ENCODE results near the gene SATB2.

The SATB2 gene

GRCh38 chr2:199315299-199316179 lies 142.2 kb downstream of the SATB2 start:
- H3K79me2 ChIP-seq (ENCODE audit: control insufficient read depth, low read length): no peaks in the 10 kb centered on the region
- H3K4me1 ChIP-seq (ENCODE audit: control insufficient read depth, low read length): no peaks in the 10 kb centered on the region
- no peak for TF ChIP-seq CTCF (IDR thresholded peaks at IDR 0.05; ENCODE audit: low read depth, low read length, poor library complexity, severe bottlenecking)
- no peak for TF ChIP-seq EZH2phosphoT487 (IDR thresholded peaks at IDR 0.05; ENCODE audit: borderline replicate concordance, low read length)
- no peaks in the 10 kb centered on the region for H3K9me3 ChIP-seq (ENCODE audit: control insufficient read depth, insufficient read depth, low read length)
- no peak overlapping the region for H3K4me2 ChIP-seq (ENCODE audit: low read length)
- H3K4me3 ChIP-seq (ENCODE audit: low read length): no peak overlapping the region
- no peaks in the 10 kb centered on the region for H3K9me2 ChIP-seq (replicated peaks; ENCODE audit: control insufficient read depth, low read length)
- H3K27me3 ChIP-seq (ENCODE audit: control insufficient read depth, low read length): no peaks in the 10 kb centered on the region
- no peaks in the 10 kb centered on the region for H3F3A ChIP-seq (ENCODE audit: control insufficient read depth, insufficient read depth)
- no peaks in the 10 kb centered on the region for H4K20me1 ChIP-seq (ENCODE audit: control insufficient read depth, insufficient read depth, low read depth, low read length)
- H3K36me3 ChIP-seq (ENCODE audit: control insufficient read depth, low read length): peaks cover 3% of the 10 kb centered on the region; the same call in 1 of the 2 replicates
- no peak overlapping the region for H3K27ac ChIP-seq (ENCODE audit: low read depth, low read length)

- TF ChIP-seq CTCF (IDR thresholded peaks at IDR 0.05; ENCODE audit: low read depth, low read length, poor library complexity, severe bottlenecking): no peak
- no peak for TF ChIP-seq EZH2phosphoT487 (IDR thresholded peaks at IDR 0.05; ENCODE audit: borderline replicate concordance, low read length)
- Histone ChIP-seq H3K9me2 (replicated peaks; ENCODE audit: control insufficient read depth, low read length) (no peaks in the 10 kb centered on the region), H3K27me3 (ENCODE audit: control insufficient read depth, low read length) (no peaks in the 10 kb centered on the region), H3K36me3 (ENCODE audit: control insufficient read depth, low read length) (peaks cover 12% of the 10 kb centered on the region; the same call in 1 of the 2 replicates), H3K79me2 (ENCODE audit: control insufficient read depth, low read length) (no peaks in the 10 kb centered on the region), H3K27ac (ENCODE audit: low read depth, low read length) (no peak overlapping the region), H3K4me1 (ENCODE audit: control insufficient read depth, low read length) (no peaks in the 10 kb centered on the region), H4K20me1 (ENCODE audit: control insufficient read depth, insufficient read depth, low read depth, low read length) (no peaks in the 10 kb centered on the region), H3K4me3 (ENCODE audit: low read length) (no peak overlapping the region), H3K9me3 (ENCODE audit: control insufficient read depth, insufficient read depth, low read length) (no peaks in the 10 kb centered on the region), H3K4me2 (ENCODE audit: low read length) (no peak overlapping the region), H3F3A (ENCODE audit: control insufficient read depth, insufficient read depth) (no peaks in the 10 kb centered on the region)
Observed at GRCh38 chr2:199312931-199313330, 144.8 kb downstream of the SATB2 start.

- Histone ChIP-seq H3K4me3 (ENCODE audit: low read length) (no peak overlapping the region), H4K20me1 (ENCODE audit: control insufficient read depth, insufficient read depth, low read depth, low read length) (no peaks in the 10 kb centered on the region), H3K27me3 (ENCODE audit: control insufficient read depth, low read length) (no peaks in the 10 kb centered on the region), H3K4me2 (ENCODE audit: low read length) (no peak overlapping the region), H3K36me3 (ENCODE audit: control insufficient read depth, low read length) (peaks cover 12% of the 10 kb centered on the region; the same call in 1 of the 2 replicates), H3K9me3 (ENCODE audit: control insufficient read depth, insufficient read depth, low read length) (no peaks in the 10 kb centered on the region), H3K9me2 (replicated peaks; ENCODE audit: control insufficient read depth, low read length) (no peaks in the 10 kb centered on the region), H3K4me1 (ENCODE audit: control insufficient read depth, low read length) (no peaks in the 10 kb centered on the region), H3F3A (ENCODE audit: control insufficient read depth, insufficient read depth) (no peaks in the 10 kb centered on the region), H3K79me2 (ENCODE audit: control insufficient read depth, low read length) (no peaks in the 10 kb centered on the region), H3K27ac (ENCODE audit: low read depth, low read length) (no peak overlapping the region)
- TF ChIP-seq EZH2phosphoT487 (IDR thresholded peaks at IDR 0.05; ENCODE audit: borderline replicate concordance, low read length) (no peak), CTCF (IDR thresholded peaks at IDR 0.05; ENCODE audit: low read depth, low read length, poor library complexity, severe bottlenecking) (no peak)
Observed at GRCh38 chr2:199310771-199311585, 146.8 kb downstream of the SATB2 start.
